ENCODE measurements around the gene EMX2.

EMX2 gene

DNA sequence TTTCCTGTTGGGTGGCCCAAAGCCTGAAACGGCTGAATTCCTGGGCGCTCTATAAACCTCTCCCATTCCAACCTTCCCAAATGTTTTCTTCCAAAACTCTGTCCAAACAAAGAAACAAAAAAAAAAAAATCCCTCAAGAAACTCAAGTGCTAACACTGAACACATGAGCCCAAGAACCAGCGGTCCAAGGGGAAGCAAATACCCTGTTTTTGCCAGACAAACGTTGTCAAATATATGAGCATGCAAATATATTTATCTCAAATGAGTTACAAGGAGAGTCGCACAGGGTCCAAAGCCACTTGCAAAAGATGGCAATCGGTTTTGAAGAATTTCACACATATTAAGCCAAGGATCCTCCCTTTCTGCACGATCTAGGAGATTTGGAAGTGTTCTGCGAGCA lies 23.3 kb upstream of the EMX2 start:
- Histone ChIP-seq H3K23ac (ENCODE audit: low read length) (no peak overlapping the region), H2BK120ac (ENCODE audit: insufficient read depth, low read length, poor library complexity) (no peak overlapping the region), H3K4me3 (ENCODE audit: low read depth, low read length) (no peak overlapping the region), H3K4me2 (ENCODE audit: low read length) (no peak overlapping the region), H3K27ac (ENCODE audit: low read depth, low read length) (no peak overlapping the region), H4K12ac (ENCODE audit: low read depth, low read length) (no peak overlapping the region), H4K8ac (ENCODE audit: low read depth, low read length) (no peak overlapping the region), H4K91ac (ENCODE audit: low read depth, low read length) (no peak overlapping the region), H3K4me1 (ENCODE audit: control insufficient read depth in 1 of 2, insufficient read depth in 2 of 2, low read length in 2 of 2) (no peaks in the 10 kb centered on the region), H3K14ac (ENCODE audit: low read length) (no peak overlapping the region), H2AK5ac (ENCODE audit: low read length) (no peak overlapping the region), H3K9ac (ENCODE audit: low read length) (no peak overlapping the region), H3K27me3 (ENCODE audit: insufficient read depth, low read length) (no peaks in the 10 kb centered on the region), H2AFZ (ENCODE audit: insufficient read depth, low read length, poor library complexity) (no peak overlapping the region), H2BK5ac (ENCODE audit: low read depth, low read length, poor library complexity) (no peak overlapping the region), H3K9me3 (ENCODE audit: insufficient read depth, low read depth, low read length) (no peaks in the 10 kb centered on the region), H3K18ac (ENCODE audit: low read length) (no peak overlapping the region), H3K4ac (ENCODE audit: low read depth, low read length) (no peak overlapping the region), H3K79me1 (ENCODE audit: low read length) (no peaks in the 10 kb centered on the region), H3K79me2 (ENCODE audit: control insufficient read depth, insufficient read depth, low read length, poor library complexity) (no peaks in the 10 kb centered on the region), H2BK12ac (ENCODE audit: low read length) (no peak overlapping the region), H3K36me3 (ENCODE audit: control insufficient read depth in 1 of 2, insufficient read depth in 2 of 2, low read length in 2 of 2) (no peaks in the 10 kb centered on the region)
- no CpG with 5 or more reads among the region's 8 CpGs for WGBS (ENCODE audit: extremely low coverage, insufficient coverage, insufficient read length)
- no peak for DNase-seq

DNA sequence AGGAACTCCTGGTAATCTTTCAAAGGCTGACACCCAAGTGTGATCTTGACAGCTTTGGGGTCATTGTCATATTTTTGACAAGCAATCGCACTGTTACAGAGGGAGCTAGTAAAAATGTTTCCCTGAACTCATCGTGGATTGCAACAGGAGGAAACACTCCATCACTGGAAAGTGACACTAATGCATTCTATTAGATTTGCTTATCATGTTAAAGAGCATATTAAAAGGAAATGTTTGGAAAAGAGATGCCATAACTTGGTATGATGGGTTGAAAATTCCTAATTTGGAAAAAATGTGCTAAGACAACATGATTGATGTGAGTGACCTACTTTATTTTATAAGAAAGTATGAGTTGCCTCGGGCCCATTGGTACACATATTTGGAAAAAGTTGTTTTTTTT lies 22.7 kb upstream of the EMX2 start:
- Histone ChIP-seq H3K27me3 (ENCODE audit: insufficient read depth, low read length) (no peaks in the 10 kb centered on the region), H3K18ac (ENCODE audit: low read length) (no peak overlapping the region), H2BK120ac (ENCODE audit: insufficient read depth, low read length, poor library complexity) (no peak overlapping the region), H4K12ac (ENCODE audit: low read depth, low read length) (no peak overlapping the region), H3K27ac (ENCODE audit: low read depth, low read length) (no peak overlapping the region), H2AK5ac (ENCODE audit: low read length) (no peak overlapping the region), H2BK5ac (ENCODE audit: low read depth, low read length, poor library complexity) (no peak overlapping the region), H3K4me2 (ENCODE audit: low read length) (no peak overlapping the region), H3K9ac (ENCODE audit: low read length) (no peak overlapping the region), H2BK12ac (ENCODE audit: low read length) (no peak overlapping the region), H3K79me1 (ENCODE audit: low read length) (no peaks in the 10 kb centered on the region), H3K9me3 (ENCODE audit: insufficient read depth, low read depth, low read length) (no peaks in the 10 kb centered on the region), H4K91ac (ENCODE audit: low read depth, low read length) (no peak overlapping the region), H3K4ac (ENCODE audit: low read depth, low read length) (no peak overlapping the region), H3K4me1 (ENCODE audit: control insufficient read depth in 1 of 2, insufficient read depth in 2 of 2, low read length in 2 of 2) (no peaks in the 10 kb centered on the region), H3K36me3 (ENCODE audit: control insufficient read depth in 1 of 2, insufficient read depth in 2 of 2, low read length in 2 of 2) (no peaks in the 10 kb centered on the region), H3K23ac (ENCODE audit: low read length) (no peak overlapping the region), H3K4me3 (ENCODE audit: low read depth, low read length) (no peak overlapping the region), H2AFZ (ENCODE audit: insufficient read depth, low read length, poor library complexity) (no peak overlapping the region), H4K8ac (ENCODE audit: low read depth, low read length) (no peak overlapping the region), H3K14ac (ENCODE audit: low read length) (no peak overlapping the region), H3K79me2 (ENCODE audit: control insufficient read depth, insufficient read depth, low read length, poor library complexity) (no peaks in the 10 kb centered on the region)
- WGBS (ENCODE audit: extremely low coverage, insufficient coverage, insufficient read length): no CpG with 5 or more reads among the region's 3 CpGs
- DNase-seq: no peak

DNA sequence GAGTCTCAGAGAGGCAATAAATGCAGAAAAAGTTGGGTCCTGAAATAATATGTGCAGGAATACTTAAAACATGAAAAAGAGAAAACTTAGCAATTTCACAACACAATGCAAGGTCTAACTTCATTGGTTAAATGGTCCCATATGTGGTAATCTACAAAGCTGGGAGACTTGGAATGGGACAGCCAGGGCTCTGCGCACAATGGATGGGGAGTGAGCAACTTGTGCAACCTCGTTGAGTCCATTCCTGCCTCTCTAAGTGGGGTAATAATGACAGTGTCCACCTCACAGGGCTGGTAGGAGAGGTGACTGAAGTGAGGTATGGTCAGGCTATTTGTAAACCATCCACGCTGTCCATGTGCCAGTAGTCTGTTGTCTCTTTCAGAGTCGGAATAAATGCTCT lies 11.8 kb upstream of the EMX2 start:
- Histone ChIP-seq H4K91ac (ENCODE audit: low read depth, low read length) (no peak overlapping the region), H3K79me1 (ENCODE audit: low read length) (no peaks in the 10 kb centered on the region), H3K27ac (ENCODE audit: low read depth, low read length) (no peak overlapping the region), H3K27me3 (ENCODE audit: insufficient read depth, low read length) (peaks cover 55% of the 10 kb centered on the region), H3K4me2 (ENCODE audit: low read length) (no peak overlapping the region), H2AFZ (ENCODE audit: insufficient read depth, low read length, poor library complexity) (no peak overlapping the region), H2BK5ac (ENCODE audit: low read depth, low read length, poor library complexity) (no peak overlapping the region), H3K9me3 (ENCODE audit: insufficient read depth, low read depth, low read length) (peaks cover 2% of the 10 kb centered on the region), H4K8ac (ENCODE audit: low read depth, low read length) (no peak overlapping the region), H3K4ac (ENCODE audit: low read depth, low read length) (no peak overlapping the region), H2BK120ac (ENCODE audit: insufficient read depth, low read length, poor library complexity) (no peak overlapping the region), H4K12ac (ENCODE audit: low read depth, low read length) (no peak overlapping the region), H3K23ac (ENCODE audit: low read length) (no peak overlapping the region), H3K79me2 (ENCODE audit: control insufficient read depth, insufficient read depth, low read length, poor library complexity) (no peaks in the 10 kb centered on the region), H3K36me3 (ENCODE audit: control insufficient read depth in 1 of 2, insufficient read depth in 2 of 2, low read length in 2 of 2) (no peaks in the 10 kb centered on the region), H2BK12ac (ENCODE audit: low read length) (no peak overlapping the region), H3K18ac (ENCODE audit: low read length) (no peak overlapping the region), H3K4me3 (ENCODE audit: low read depth, low read length) (no peak overlapping the region), H3K9ac (ENCODE audit: low read length) (no peak overlapping the region), H3K4me1 (ENCODE audit: control insufficient read depth in 1 of 2, insufficient read depth in 2 of 2, low read length in 2 of 2) (peaks cover 2 to 5% of the 10 kb centered on the region in 2 experiments), H3K14ac (ENCODE audit: low read length) (no peak overlapping the region), H2AK5ac (ENCODE audit: low read length) (no peak overlapping the region)
- no peak for DNase-seq
- WGBS (ENCODE audit: extremely low coverage, insufficient coverage, insufficient read length): no CpG with 5 or more reads among the region's 4 CpGs

DNA sequence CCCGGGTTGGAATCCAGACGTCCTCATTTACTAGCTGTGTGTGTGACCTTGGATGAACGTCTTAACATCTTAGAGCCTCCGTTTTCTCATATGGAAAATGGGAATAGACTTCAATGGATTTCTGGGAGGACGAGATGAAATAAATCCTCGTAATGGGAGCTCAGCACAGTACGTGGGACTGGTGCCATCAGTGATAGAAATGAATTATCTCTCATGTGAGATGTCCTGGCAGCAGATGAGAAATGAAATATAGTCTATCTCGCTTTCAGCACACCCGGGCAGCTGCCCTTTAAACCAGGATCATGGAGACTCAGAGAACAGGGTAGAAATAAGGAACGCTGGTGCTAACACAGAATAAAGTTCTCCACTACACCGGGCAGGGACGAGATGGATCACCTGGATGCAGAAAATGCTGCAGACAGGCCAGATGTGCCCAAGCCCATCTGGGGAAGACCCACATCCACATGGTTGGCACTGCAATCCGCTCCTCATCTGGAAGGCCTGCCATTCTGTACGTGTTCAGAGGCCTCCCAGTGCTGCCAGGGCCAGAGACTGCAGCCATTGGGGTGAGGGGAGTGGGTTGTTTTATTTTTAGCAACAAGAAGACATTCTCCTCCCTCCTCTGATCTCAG lies 11.1 kb upstream of the EMX2 start:
- no CpG with 5 or more reads among the region's 14 CpGs for WGBS (ENCODE audit: extremely low coverage, insufficient coverage, insufficient read length)
- H2AK5ac ChIP-seq (ENCODE audit: low read length): no peak overlapping the region
- no peak overlapping the region for H4K8ac ChIP-seq (ENCODE audit: low read depth, low read length)
- H3K23ac ChIP-seq (ENCODE audit: low read length): no peak overlapping the region
- peaks cover 2 to 5% of the 10 kb centered on the region in 2 experiments for H3K4me1 ChIP-seq (ENCODE audit: control insufficient read depth in 1 of 2, insufficient read depth in 2 of 2, low read length in 2 of 2)
- no peak overlapping the region for H3K4me2 ChIP-seq (ENCODE audit: low read length)
- no peak overlapping the region for H4K12ac ChIP-seq (ENCODE audit: low read depth, low read length)
- H2BK120ac ChIP-seq (ENCODE audit: insufficient read depth, low read length, poor library complexity): no peak overlapping the region
- no peak overlapping the region for H2BK12ac ChIP-seq (ENCODE audit: low read length)
- H3K4me3 ChIP-seq (ENCODE audit: low read depth, low read length): no peak overlapping the region
- no peak overlapping the region for H2BK5ac ChIP-seq (ENCODE audit: low read depth, low read length, poor library complexity)
- H3K27ac ChIP-seq (ENCODE audit: low read depth, low read length): no peak overlapping the region
- no peak overlapping the region for H3K18ac ChIP-seq (ENCODE audit: low read length)
- H3K79me2 ChIP-seq (ENCODE audit: control insufficient read depth, insufficient read depth, low read length, poor library complexity): no peaks in the 10 kb centered on the region
- H3K9ac ChIP-seq (ENCODE audit: low read length): no peak overlapping the region
- H3K36me3 ChIP-seq (ENCODE audit: control insufficient read depth in 1 of 2, insufficient read depth in 2 of 2, low read length in 2 of 2): no peaks in the 10 kb centered on the region
- no peak for DNase-seq
- no peak overlapping the region for H3K14ac ChIP-seq (ENCODE audit: low read length)
- H2AFZ ChIP-seq (ENCODE audit: insufficient read depth, low read length, poor library complexity): no peak overlapping the region
- H3K4ac ChIP-seq (ENCODE audit: low read depth, low read length): no peak overlapping the region
- H3K79me1 ChIP-seq (ENCODE audit: low read length): no peaks in the 10 kb centered on the region
- H3K9me3 ChIP-seq (ENCODE audit: insufficient read depth, low read depth, low read length): peaks cover 2% of the 10 kb centered on the region
- no peak overlapping the region for H4K91ac ChIP-seq (ENCODE audit: low read depth, low read length)
- H3K27me3 ChIP-seq (ENCODE audit: insufficient read depth, low read length): peaks cover 62% of the 10 kb centered on the region
